ENCODE measurements around the gene TEAD4. TPM values are rescaled to one million over a fixed set of nuclear protein-coding genes. Genes with fewer than 3 reads are reported as not detected.

Gene TEAD4
- total RNA-seq, 2 donors from 2014 or later: 35.7 to 82.5 TPM

- WGBS, 2 experiments (ENCODE audit: insufficient coverage in 1 of 2, insufficient read length in 1 of 2): 90 to 91% methylated on average over 2 to 4 of the region's 4 CpGs
- H3K27ac Mint-ChIP-seq: no peak overlapping the region
- peaks cover 8% of the 10 kb centered on the region for H3K27me3 Mint-ChIP-seq (ENCODE audit: insufficient read depth)
- Histone ChIP-seq H3K9me3 (ENCODE audit: control insufficient read depth, low read length) (no peaks in the 10 kb centered on the region), H3K27me3 (ENCODE audit: control insufficient read depth, insufficient read depth, low read length, poor library complexity, severe bottlenecking) (no peaks in the 10 kb centered on the region), H3K36me3 (ENCODE audit: control insufficient read depth, insufficient read depth, low read length) (no peaks in the 10 kb centered on the region), H3K9ac (ENCODE audit: extremely low read depth, low read length, poor library complexity, severe bottlenecking) (no peak overlapping the region), H3K4me3 (ENCODE audit: low read length) (no peak overlapping the region), H3K27ac (ENCODE audit: low read depth, low read length) (no peak overlapping the region), H3K4me1 (ENCODE audit: control insufficient read depth, insufficient read depth, low read length) (no peaks in the 10 kb centered on the region)
- H3K36me3 Mint-ChIP-seq (ENCODE audit: low read depth): no peaks in the 10 kb centered on the region
- no peak for DNase-seq
- no peak for TF ChIP-seq CTCF (conservative IDR thresholded peaks at IDR 0.05)
- H3K4me3 Mint-ChIP-seq: no peak overlapping the region
- H3K4me1 Mint-ChIP-seq: peaks cover 11% of the 10 kb centered on the region
- peaks cover 7% of the 10 kb centered on the region for H3K9me3 Mint-ChIP-seq
Observed at GRCh38 chr12:3069714-3070113, 110.5 kb downstream of the TEAD4 start.

- H3K9me3 ChIP-seq (ENCODE audit: control insufficient read depth, low read length): no peaks in the 10 kb centered on the region
- H3K36me3 ChIP-seq (ENCODE audit: control insufficient read depth, insufficient read depth, low read length): no peaks in the 10 kb centered on the region
- H3K4me1 ChIP-seq (ENCODE audit: control insufficient read depth, insufficient read depth, low read length): no peaks in the 10 kb centered on the region
- no peak overlapping the region for H3K9ac ChIP-seq (ENCODE audit: extremely low read depth, low read length, poor library complexity, severe bottlenecking)
- peaks cover 14% of the 10 kb centered on the region for H3K27me3 Mint-ChIP-seq (ENCODE audit: insufficient read depth)
- H3K27ac Mint-ChIP-seq: no peak overlapping the region
- no peak overlapping the region for H3K4me3 Mint-ChIP-seq
- 87 to 97% methylated on average over 5 to 8 of the region's 8 CpGs for WGBS, 2 experiments (ENCODE audit: insufficient coverage in 1 of 2, insufficient read length in 1 of 2)
- no peak for TF ChIP-seq CTCF (conservative IDR thresholded peaks at IDR 0.05)
- peaks cover 5% of the 10 kb centered on the region for H3K27me3 ChIP-seq (ENCODE audit: control insufficient read depth, insufficient read depth, low read length, poor library complexity, severe bottlenecking)
- H3K27ac ChIP-seq (ENCODE audit: low read depth, low read length): no peak overlapping the region
- no peaks in the 10 kb centered on the region for H3K36me3 Mint-ChIP-seq (ENCODE audit: low read depth)
- H3K9me3 Mint-ChIP-seq: no peaks in the 10 kb centered on the region
- no peak for DNase-seq
- H3K4me1 Mint-ChIP-seq: peaks cover 6% of the 10 kb centered on the region
- no peak overlapping the region for H3K4me3 ChIP-seq (ENCODE audit: low read length)
Observed at GRCh38 chr12:3071107-3071506, 111.9 kb downstream of the TEAD4 start.

- H3K27ac Mint-ChIP-seq: no peak overlapping the region
- H3K27me3 Mint-ChIP-seq (ENCODE audit: insufficient read depth): peaks cover 16% of the 10 kb centered on the region
- H3K4me1 Mint-ChIP-seq: peaks cover 10% of the 10 kb centered on the region
Observed at GRCh38 chr12:3071710-3072109, 112.5 kb downstream of the TEAD4 start.

More at GRCh38 chr12:3071710-3072109, 112.5 kb downstream of the TEAD4 start:
- H3K4me3 ChIP-seq (ENCODE audit: low read length): no peak overlapping the region
- TF ChIP-seq CTCF (conservative IDR thresholded peaks at IDR 0.05): no peak
- WGBS, 2 experiments (ENCODE audit: insufficient coverage in 1 of 2, insufficient read length in 1 of 2): 92 to 96% methylated on average over 16 to 25 of the region's 25 CpGs
- H3K9ac ChIP-seq (ENCODE audit: extremely low read depth, low read length, poor library complexity, severe bottlenecking): no peak overlapping the region
- no peaks in the 10 kb centered on the region for H3K4me1 ChIP-seq (ENCODE audit: control insufficient read depth, insufficient read depth, low read length)
- DNase-seq: no peak
- no peak overlapping the region for H3K27ac ChIP-seq (ENCODE audit: low read depth, low read length)
- Mint-ChIP-seq H3K36me3 (ENCODE audit: low read depth) (no peaks in the 10 kb centered on the region), H3K4me3 (no peak overlapping the region), H3K9me3 (no peaks in the 10 kb centered on the region)
- peaks cover 5% of the 10 kb centered on the region for H3K27me3 ChIP-seq (ENCODE audit: control insufficient read depth, insufficient read depth, low read length, poor library complexity, severe bottlenecking)
- no peaks in the 10 kb centered on the region for H3K9me3 ChIP-seq (ENCODE audit: control insufficient read depth, low read length)
- no peaks in the 10 kb centered on the region for H3K36me3 ChIP-seq (ENCODE audit: control insufficient read depth, insufficient read depth, low read length)
